Karpas-422 (cell line): Measurements from ENCODE around the gene VWCE. TPM values are rescaled to one million over a fixed set of nuclear protein-coding genes. Genes with fewer than 3 reads are reported as not detected.

Experiments
- DNase-seq: peaks from one replicate; pipeline ENCODE4 v3.0.0-alpha.2; 2015
- H2AFZ ChIP-seq: fragments of 200-600 bp; sonication (generic); 2 replicates; pipeline ENCODE4 v1.6.1; 2014; ENCODE audit warnings: antibody characterized with exemption, low read length, mixed read lengths
- H3K27ac ChIP-seq: fragments of 200-600 bp; sonication (generic); 2 replicates; pipeline ENCODE4 v1.5.1; 2014; ENCODE audit warnings: mild to moderate bottlenecking, low read length, moderate library complexity
- H3K27me3 ChIP-seq: fragments of 200-600 bp; sonication (generic); 2 replicates; pipeline ENCODE4 v1.6.1; 2014; ENCODE audit warnings: low read length, mixed read lengths
- H3K36me3 ChIP-seq: fragments of 200-600 bp; sonication (generic); 2 replicates; pipeline ENCODE4 v1.6.1; 2014; ENCODE audit warnings: low read length, mixed read lengths; ENCODE audit not compliant: insufficient read depth
- H3K4me1 ChIP-seq: fragments of 200-600 bp; sonication (generic); 2 replicates; pipeline ENCODE4 v1.6.1; 2014; ENCODE audit warnings: mild to moderate bottlenecking, low read length, mixed read lengths
- H3K4me2 ChIP-seq: fragments of 200-600 bp; sonication (generic); 2 replicates; pipeline ENCODE4 v1.6.1; 2014; ENCODE audit warnings: low read length, low read depth, mild to moderate bottlenecking; ENCODE audit not compliant: poor library complexity, severe bottlenecking
- H3K4me3 ChIP-seq: fragments of 200-600 bp; sonication (generic); 2 replicates; pipeline ENCODE4 v1.5.1; 2014; ENCODE audit warnings: mild to moderate bottlenecking, antibody characterized with exemption, low read length, mixed read lengths
- H3K79me2 ChIP-seq: fragments of 200-600 bp; sonication (generic); 2 replicates; pipeline ENCODE4 v1.6.1; 2014; ENCODE audit warnings: mild to moderate bottlenecking, low read length, mixed read lengths
- H3K9ac ChIP-seq: fragments of 200-600 bp; sonication (generic); 2 replicates; pipeline ENCODE4 v1.6.0; 2014; ENCODE audit warnings: low read length
- H3K9me2 ChIP-seq: fragments of 200-600 bp; sonication (generic), shearing (Covaris generic); replicated peaks from 2 replicates; pipeline ENCODE4 v1.6.0; 2014; ENCODE audit warnings: mild to moderate bottlenecking, low read length, moderate library complexity; ENCODE audit not compliant: insufficient read depth
- H3K9me3 ChIP-seq: fragments of 300-700, 200-600 bp; sonication (generic); 2 replicates; pipeline ENCODE4 v1.6.1; 2014; ENCODE audit warnings: low read length, mixed read lengths
- H4K20me1 ChIP-seq: fragments of 200-600 bp; sonication (generic); 2 replicates; pipeline ENCODE4 v1.6.1; 2014; ENCODE audit warnings: mild to moderate bottlenecking, antibody characterized with exemption, low read length, low read depth; ENCODE audit not compliant: insufficient read depth
- total RNA-seq: library from RNA; depleted of rRNA; stranded (reverse); fragments of >200 nt; shearing (Covaris generic); gene quantifications from 2 replicates; pipeline ENCODE4 v1.2.3, GENCODE V29; 2014; ENCODE audit warnings: low replicate concordance

The VWCE gene
- total RNA-seq, 1 experiment from 2014 or later, result 0.07 TPM

- peak; percentile 59 for DNase-seq
- Histone ChIP-seq H3K4me3 (peak overlapping the region; percentile 96), H3K9me2 (no peaks in the 10 kb centered on the region), H3K36me3 (peaks cover 26% of the 10 kb centered on the region; the same call in 1 of the 2 replicates), H3K4me1 (peaks cover 45% of the 10 kb centered on the region), H3K27me3 (no peaks in the 10 kb centered on the region), H2AFZ (peak overlapping the region; percentile 53; the same call in 1 of the 2 replicates), H3K4me2 (peak overlapping the region; percentile 99), H3K9ac (peak overlapping the region; percentile 94), H3K27ac (peak overlapping the region; percentile 41; the same call in 1 of the 2 replicates), H3K79me2 (peaks cover 72% of the 10 kb centered on the region), H4K20me1 (peaks cover 24% of the 10 kb centered on the region), H3K9me3 (no peaks in the 10 kb centered on the region)
Observed at GRCh38 chr11:61332281-61332796, 37.2 kb upstream of the VWCE start.

DNA sequence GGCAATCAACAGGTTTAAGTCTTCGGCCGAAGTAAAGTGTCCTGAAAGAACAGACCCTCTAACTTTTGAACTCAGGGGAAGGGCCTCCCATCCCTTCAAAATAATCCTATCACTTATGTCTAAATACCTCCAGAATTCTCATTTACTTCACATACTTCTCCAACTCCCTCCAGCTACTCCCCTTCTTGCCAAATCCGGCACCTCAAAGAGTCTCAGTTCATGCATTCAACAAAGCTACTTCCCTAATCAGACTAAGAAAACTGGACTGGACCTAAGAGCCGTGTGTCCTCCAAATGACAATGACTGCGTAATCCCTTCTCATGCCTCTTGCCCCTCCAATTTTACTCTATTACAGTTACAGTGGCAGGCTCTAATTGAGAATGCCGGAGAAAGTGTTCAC lies 36.5 kb upstream of the VWCE start:
- Histone ChIP-seq H3K4me1 (peaks cover 45% of the 10 kb centered on the region), H3K27me3 (no peaks in the 10 kb centered on the region), H3K4me3 (peak overlapping the region; percentile 96), H3K79me2 (peaks cover 79% of the 10 kb centered on the region), H2AFZ (no peak overlapping the region), H3K9ac (peak overlapping the region; percentile 94), H4K20me1 (peaks cover 24% of the 10 kb centered on the region), H3K4me2 (peak overlapping the region; percentile 99), H3K9me3 (no peaks in the 10 kb centered on the region), H3K27ac (no peak overlapping the region), H3K9me2 (no peaks in the 10 kb centered on the region), H3K36me3 (peaks cover 30% of the 10 kb centered on the region; the same call in 1 of the 2 replicates)
- peak; percentile 48 for DNase-seq

DNA sequence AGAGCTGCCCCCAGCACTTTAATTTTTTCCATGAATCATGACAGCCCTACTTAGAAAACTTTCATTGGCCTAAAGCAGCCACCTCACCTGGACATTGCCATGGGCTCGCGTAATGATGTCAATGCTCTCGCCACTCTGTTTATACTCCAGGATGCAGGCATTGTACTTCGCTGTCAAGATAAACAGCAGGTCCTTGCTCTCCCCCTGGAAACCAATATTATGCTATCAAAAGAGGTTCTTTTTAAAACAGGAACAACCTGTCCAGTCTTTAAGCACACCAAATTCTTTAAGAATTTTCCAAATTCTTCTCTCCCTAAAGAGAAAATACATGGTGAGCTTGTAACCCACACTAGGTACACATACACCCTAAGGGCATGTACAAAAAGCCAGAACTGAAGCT lies 34.8 kb upstream of the VWCE start:
- DNase-seq, result no peak
- Histone ChIP-seq H3K79me2 (peaks cover 91% of the 10 kb centered on the region), H3K4me3 (no peak overlapping the region), H3K36me3 (peaks cover 46% of the 10 kb centered on the region; the same call in 1 of the 2 replicates), H3K27me3 (no peaks in the 10 kb centered on the region), H2AFZ (no peak overlapping the region), H3K9ac (no peak overlapping the region), H3K27ac (no peak overlapping the region), H3K9me2 (no peaks in the 10 kb centered on the region), H3K4me1 (peaks cover 30% of the 10 kb centered on the region), H3K4me2 (no peak overlapping the region), H3K9me3 (no peaks in the 10 kb centered on the region), H4K20me1 (peaks cover 24% of the 10 kb centered on the region)

- Histone ChIP-seq H3K27ac (no peak overlapping the region), H3K9ac (no peak overlapping the region), H3K27me3 (no peaks in the 10 kb centered on the region), H4K20me1 (peaks cover 24% of the 10 kb centered on the region), H3K9me2 (no peaks in the 10 kb centered on the region), H3K4me3 (no peak overlapping the region), H3K4me1 (peaks cover 15% of the 10 kb centered on the region), H3K36me3 (peaks cover 57% of the 10 kb centered on the region; the same call in 1 of the 2 replicates), H3K4me2 (no peak overlapping the region), H3K79me2 (peaks cover 77% of the 10 kb centered on the region), H3K9me3 (no peaks in the 10 kb centered on the region), H2AFZ (no peak overlapping the region)
- no peak for DNase-seq
Observed at GRCh38 chr11:61328351-61328750, 33.2 kb upstream of the VWCE start.

- H3K79me2 ChIP-seq, result peaks cover 73% of the 10 kb centered on the region
- peaks cover 24% of the 10 kb centered on the region for H4K20me1 ChIP-seq
- no peaks in the 10 kb centered on the region for H3K9me3 ChIP-seq
- H3K9me2 ChIP-seq, result no peaks in the 10 kb centered on the region
- H3K27ac ChIP-seq, result no peak overlapping the region
- H3K27me3 ChIP-seq, result no peaks in the 10 kb centered on the region
- DNase-seq, result no peak
- H3K4me3 ChIP-seq, result no peak overlapping the region
- H2AFZ ChIP-seq, result no peak overlapping the region
- no peak overlapping the region for H3K9ac ChIP-seq
- peaks cover 63% of the 10 kb centered on the region for H3K36me3 ChIP-seq
- H3K4me1 ChIP-seq, result peaks cover 15% of the 10 kb centered on the region
- no peak overlapping the region for H3K4me2 ChIP-seq
Observed at GRCh38 chr11:61327669-61328071, 32.6 kb upstream of the VWCE start.

- no peak for DNase-seq
- H3K9me3 ChIP-seq, result no peaks in the 10 kb centered on the region
- no peak overlapping the region for H3K27ac ChIP-seq
- peaks cover 3% of the 10 kb centered on the region for H3K4me1 ChIP-seq
- H4K20me1 ChIP-seq, result 0 out of 2 replicates have a peak, but pooled peaks cover 7% of the 10 kb centered on the region
- H3K79me2 ChIP-seq, result peaks cover 55% of the 10 kb centered on the region
- H3K9ac ChIP-seq, result no peak overlapping the region
- H3K27me3 ChIP-seq, result no peaks in the 10 kb centered on the region
- no peak overlapping the region for H3K4me3 ChIP-seq
- no peaks in the 10 kb centered on the region for H3K9me2 ChIP-seq
- H2AFZ ChIP-seq, result no peak overlapping the region
- H3K36me3 ChIP-seq, result peaks cover 78% of the 10 kb centered on the region
- no peak overlapping the region for H3K4me2 ChIP-seq
Observed at GRCh38 chr11:61325649-61326414, 30.7 kb upstream of the VWCE start.

- no peaks in the 10 kb centered on the region for H3K9me3 ChIP-seq
- H3K27ac ChIP-seq, result no peak overlapping the region
- H3K36me3 ChIP-seq, result peaks cover 63% of the 10 kb centered on the region
- no peaks in the 10 kb centered on the region for H3K4me1 ChIP-seq
- no peaks in the 10 kb centered on the region for H4K20me1 ChIP-seq
- H3K4me2 ChIP-seq, result no peak overlapping the region
- H2AFZ ChIP-seq, result no peak overlapping the region
- no peak for DNase-seq
- H3K9me2 ChIP-seq, result no peaks in the 10 kb centered on the region
- no peaks in the 10 kb centered on the region for H3K27me3 ChIP-seq
- H3K4me3 ChIP-seq, result no peak overlapping the region
- no peak overlapping the region for H3K9ac ChIP-seq
- H3K79me2 ChIP-seq, result 0 out of 2 replicates have a peak, but pooled peaks cover 3% of the 10 kb centered on the region
Observed at GRCh38 chr11:61315260-61315659, 20.1 kb upstream of the VWCE start.

GRCh38 chr11:61310749-61311148 lies 15.6 kb upstream of the VWCE start:
- Histone ChIP-seq H3K27ac (no peak overlapping the region), H3K4me2 (no peak overlapping the region), H3K9me2 (no peaks in the 10 kb centered on the region), H4K20me1 (no peaks in the 10 kb centered on the region), H3K36me3 (peaks cover 64% of the 10 kb centered on the region), H3K79me2 (0 out of 2 replicates have a peak, but pooled peaks cover 3% of the 10 kb centered on the region), H3K27me3 (no peaks in the 10 kb centered on the region), H3K4me1 (no peaks in the 10 kb centered on the region), H2AFZ (no peak overlapping the region), H3K9ac (no peak overlapping the region), H3K9me3 (no peaks in the 10 kb centered on the region), H3K4me3 (no peak overlapping the region)
- no peak for DNase-seq
